Omental fat pad (tissue), 4 donors: ENCODE results near the gene JMJD1C. TPM values are rescaled to one million over a fixed set of nuclear protein-coding genes. Genes with fewer than 3 reads are reported as not detected.

Experiments used
- ATAC-seq: fragments of 150-250 bp; one replicate; pipeline ENCODE4 v1.9.1; 2016; ENCODE audit warnings: mild to moderate bottlenecking, moderate library complexity; ENCODE audit not compliant: low FRiP score
- DNase-seq: peaks from one replicate; pipeline ENCODE4 v3.0.0-alpha.2; 2019; ENCODE audit warnings: low spot score
- total RNA-seq, 4 donors: library from RNA; depleted of rRNA; stranded (reverse); fragments of >200 nt; gene quantifications; one replicate each; pipeline ENCODE4 v1.1.0, GENCODE V29; 2016
- TF ChIP-seq, protein P1 (sequence below), 3 donors: fragments of 450-650 bp; IDR thresholded peaks; one replicate each; pipeline ENCODE4 v1.5.1; 2016 to 2017; ENCODE audit warnings: antibody characterized with exemption in 3 of 3, mild to moderate bottlenecking in 3 of 3, moderate library complexity in 2 of 3

Gene JMJD1C
- total RNA-seq, 4 donors from 2014 or later: 99.8 to 179 (median 149) TPM

DNA sequence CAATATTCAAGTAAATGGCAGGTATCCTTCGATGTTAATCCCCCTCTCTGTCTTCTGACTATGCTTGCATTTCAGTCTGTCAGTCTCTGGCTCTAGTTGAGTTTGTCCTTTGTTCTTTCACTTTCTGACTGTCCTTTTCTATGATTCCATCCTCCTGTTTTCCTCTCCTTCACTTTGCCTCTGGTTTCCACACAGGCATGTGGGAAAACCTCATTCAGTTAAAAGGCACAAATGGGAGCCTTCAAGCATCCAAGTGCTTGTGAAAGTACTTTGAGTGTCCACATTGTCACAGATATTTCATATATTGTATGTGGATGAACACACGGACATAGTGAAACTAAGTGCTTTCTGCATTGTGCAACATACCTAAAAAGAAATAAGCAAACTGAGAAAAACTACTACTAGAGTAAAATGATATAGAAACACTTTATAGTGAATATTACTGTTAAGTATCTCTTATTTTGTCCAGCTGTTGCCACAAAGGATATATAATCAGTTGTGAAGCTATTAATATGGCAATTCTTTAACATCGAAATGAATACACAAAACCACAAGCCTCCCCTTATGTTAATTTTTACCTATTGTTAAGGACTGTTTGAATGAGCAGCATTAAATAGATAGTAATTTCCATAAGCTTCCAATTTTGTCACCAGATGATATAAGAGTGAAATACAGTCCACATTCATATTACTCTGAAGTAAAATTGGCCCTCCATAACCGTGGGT, 260.9 kb downstream of the JMJD1C start:
- DNase-seq (no peak), ATAC-seq (no peak)
- TF ChIP-seq, protein P1, sequence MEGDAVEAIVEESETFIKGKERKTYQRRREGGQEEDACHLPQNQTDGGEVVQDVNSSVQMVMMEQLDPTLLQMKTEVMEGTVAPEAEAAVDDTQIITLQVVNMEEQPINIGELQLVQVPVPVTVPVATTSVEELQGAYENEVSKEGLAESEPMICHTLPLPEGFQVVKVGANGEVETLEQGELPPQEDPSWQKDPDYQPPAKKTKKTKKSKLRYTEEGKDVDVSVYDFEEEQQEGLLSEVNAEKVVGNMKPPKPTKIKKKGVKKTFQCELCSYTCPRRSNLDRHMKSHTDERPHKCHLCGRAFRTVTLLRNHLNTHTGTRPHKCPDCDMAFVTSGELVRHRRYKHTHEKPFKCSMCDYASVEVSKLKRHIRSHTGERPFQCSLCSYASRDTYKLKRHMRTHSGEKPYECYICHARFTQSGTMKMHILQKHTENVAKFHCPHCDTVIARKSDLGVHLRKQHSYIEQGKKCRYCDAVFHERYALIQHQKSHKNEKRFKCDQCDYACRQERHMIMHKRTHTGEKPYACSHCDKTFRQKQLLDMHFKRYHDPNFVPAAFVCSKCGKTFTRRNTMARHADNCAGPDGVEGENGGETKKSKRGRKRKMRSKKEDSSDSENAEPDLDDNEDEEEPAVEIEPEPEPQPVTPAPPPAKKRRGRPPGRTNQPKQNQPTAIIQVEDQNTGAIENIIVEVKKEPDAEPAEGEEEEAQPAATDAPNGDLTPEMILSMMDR (IDR thresholded peaks at IDR 0.05): no peak

GRCh38 chr10:63201118-63201517, 264.7 kb downstream of the JMJD1C start:
- ATAC-seq (no peak), DNase-seq (no peak)
- TF ChIP-seq, protein P1 (IDR thresholded peaks at IDR 0.05): no peak

DNA sequence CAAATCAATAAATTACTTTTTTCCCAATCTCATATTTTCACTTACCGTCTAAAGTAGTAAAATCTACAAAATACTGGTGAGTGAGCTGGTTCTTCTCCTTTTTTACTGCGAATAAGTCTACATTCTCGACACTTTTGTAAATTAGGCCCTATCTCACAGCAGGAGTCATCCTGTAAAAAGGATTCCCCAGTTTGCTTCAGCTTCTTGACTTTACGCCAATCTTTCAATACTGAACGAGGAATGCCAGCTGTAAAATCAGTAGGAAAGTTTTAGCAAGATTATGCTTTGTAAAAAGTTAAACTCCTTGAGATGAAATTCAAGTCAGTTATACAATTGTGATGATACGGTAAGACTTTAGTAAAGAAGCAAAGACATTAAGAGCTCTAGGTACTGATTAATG, 265.3 kb downstream of the JMJD1C start:
- TF ChIP-seq, protein P1 (IDR thresholded peaks at IDR 0.05): no peak
- ATAC-seq (no peak), DNase-seq (no peak)

GRCh38 chr10:63199716-63200115, 266.1 kb downstream of the JMJD1C start:
- DNase-seq: no peak
- TF ChIP-seq, protein P1 (IDR thresholded peaks at IDR 0.05): no peak
- no peak for ATAC-seq

DNA sequence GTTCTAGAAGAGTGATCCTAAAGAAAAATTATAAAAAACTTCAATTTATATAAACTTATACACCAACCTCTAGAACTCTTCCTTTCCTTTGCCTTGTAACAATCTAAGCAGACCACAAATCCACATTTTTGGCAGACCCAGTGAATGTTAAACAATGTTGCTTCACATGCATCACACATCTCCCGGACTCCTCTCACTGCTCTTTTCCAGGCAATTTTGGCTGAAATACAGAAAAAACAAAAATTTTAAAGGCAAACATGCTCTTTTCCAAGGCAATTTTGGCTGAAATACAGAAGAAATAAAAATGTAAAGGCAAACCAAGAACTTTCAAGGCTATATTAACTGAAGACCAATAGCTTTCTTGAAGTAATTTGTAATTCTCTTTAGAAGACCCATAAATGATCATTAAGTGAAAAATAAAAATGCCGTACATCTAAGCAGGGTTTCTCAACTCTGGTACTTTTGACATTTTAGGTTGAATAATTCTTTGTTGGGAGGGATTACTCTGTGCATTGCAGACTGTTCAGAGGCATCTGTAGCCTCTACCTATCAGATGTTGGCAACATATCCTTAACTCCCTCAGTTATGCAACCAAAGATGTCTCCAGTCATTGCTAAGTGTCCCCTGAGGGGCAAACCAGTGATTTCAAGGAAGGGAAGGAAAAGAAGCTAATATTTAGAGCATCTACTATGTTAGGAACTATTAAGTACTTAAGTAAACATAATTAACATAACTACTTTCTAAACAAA, 268.3 kb downstream of the JMJD1C start:
- peak; percentile 51 for ATAC-seq
- TF ChIP-seq, protein P1 (IDR thresholded peaks at IDR 0.05): no peak
- DNase-seq: no peak

DNA sequence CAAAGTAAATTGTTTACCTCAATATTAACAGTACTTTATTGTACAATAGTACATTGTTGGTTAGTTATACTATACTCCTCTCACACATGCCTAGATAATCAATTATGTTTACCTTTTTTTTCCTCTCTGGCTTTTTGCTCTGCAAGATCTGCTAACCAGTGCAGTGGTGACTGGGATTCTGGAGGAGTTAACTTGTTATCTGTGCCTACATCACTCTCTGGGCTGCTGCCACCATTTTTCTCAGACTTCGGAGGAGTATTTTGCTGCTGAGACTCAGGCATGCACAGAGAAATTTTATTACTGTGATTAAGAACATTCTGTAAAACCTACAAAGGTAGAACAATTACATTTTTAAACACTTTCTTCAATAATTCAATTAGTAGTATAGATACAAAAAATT, 273.0 kb downstream of the JMJD1C start:
- TF ChIP-seq, protein P1 (IDR thresholded peaks at IDR 0.05): no peak
- ATAC-seq (no peak), DNase-seq (no peak)
